HG03432 (cell line): Measurements from ENCODE around the gene IFT172.
"Not testable (repeated sequence)": the region's sequence is repeated elsewhere in the genome, so short reads cannot be mapped to it uniquely, and the experiment has no call there.

Experiments
- ATAC-seq: cut with Tn5 transposase; IDR thresholded peaks from one replicate; pipeline ENCODE4 v1.9.1; 2021; ENCODE audit warnings: mild to moderate bottlenecking, moderate library complexity; ENCODE audit not compliant: unreplicated experiment

The IFT172 gene

DNA sequence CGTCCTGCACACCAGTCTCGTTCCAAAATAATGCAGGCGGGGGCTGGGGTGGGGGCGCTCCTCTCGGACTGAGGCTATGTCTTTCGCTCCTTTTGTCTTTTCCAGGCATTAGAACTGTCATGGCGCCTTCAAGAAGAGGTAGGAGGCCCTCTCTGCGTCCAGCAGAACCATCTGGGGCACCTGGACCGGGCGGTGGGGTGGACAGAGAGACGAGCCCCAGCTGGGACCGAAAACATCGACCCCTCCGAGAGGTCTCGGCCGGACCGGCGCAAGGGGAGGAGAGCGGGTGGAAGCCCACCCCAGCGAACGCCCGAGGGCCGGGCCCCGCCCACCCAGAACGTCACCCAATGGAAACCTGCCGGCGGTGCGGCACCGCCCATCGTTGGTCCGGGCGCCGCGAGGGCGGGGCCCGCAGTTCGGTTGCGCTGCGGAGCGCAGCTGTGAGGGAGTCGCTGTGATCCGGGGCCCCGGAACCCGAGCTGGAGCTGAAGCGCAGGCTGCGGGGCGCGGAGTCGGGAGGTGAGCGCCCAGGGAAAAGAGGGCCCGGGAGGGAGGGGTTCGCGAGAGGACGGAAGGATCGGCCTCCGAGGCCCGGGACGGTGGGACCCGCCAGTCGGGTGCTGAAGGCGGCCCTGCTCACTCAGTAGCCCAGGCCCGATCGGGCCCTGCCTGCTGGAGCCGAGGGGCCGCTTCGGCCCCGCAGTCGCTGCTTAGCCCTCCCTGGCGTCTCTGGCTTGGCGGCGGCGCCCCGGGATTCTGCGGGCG is 61.1 kb downstream of the IFT172 start, which contains the start of gene NRBP1:
TSS of gene NRBP1 (plus strand) at position 419 of the 765 bp plus-strand sequence. CDS start 4,643 bp downstream, outside the sequence.
- peak; percentile 90 for ATAC-seq

DNA sequence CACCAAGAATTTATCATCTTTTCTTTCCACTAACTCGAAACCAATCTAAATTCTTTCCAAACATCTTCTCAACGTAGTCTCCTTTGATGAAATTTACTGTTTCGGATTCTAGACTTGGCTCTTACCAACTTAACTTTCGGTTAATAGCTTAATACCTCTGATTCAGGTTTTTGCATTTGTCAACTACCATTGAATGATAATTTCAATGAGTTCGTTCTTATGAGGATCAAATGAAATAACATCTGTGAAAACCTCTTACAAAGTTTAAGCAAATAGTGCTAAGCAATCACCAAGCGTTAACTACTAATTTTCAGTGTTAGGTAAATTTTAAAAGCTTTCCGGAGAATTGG is 61.7 kb downstream of the IFT172 start:
- ATAC-seq: no peak

DNA sequence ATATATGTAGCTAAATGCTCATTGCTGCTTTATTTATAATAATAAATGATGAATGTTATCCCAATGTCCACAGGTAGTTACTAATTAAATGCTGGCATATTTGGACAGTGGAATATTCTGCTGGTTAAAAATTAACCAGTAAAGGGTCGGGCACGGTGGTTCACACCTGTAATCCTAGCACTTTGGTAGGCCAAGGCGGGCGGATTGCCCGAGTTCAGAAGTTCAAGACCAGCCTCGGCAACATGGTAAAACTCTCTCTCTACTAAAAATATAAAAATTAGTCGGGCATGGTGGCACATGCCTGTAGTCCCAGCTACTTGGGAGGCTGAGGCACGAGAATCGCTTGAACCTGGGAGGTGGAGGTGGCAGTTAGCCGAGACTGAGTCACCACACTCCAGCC is 64.5 kb downstream of the IFT172 start:
- ATAC-seq: not testable (repeated sequence)

DNA sequence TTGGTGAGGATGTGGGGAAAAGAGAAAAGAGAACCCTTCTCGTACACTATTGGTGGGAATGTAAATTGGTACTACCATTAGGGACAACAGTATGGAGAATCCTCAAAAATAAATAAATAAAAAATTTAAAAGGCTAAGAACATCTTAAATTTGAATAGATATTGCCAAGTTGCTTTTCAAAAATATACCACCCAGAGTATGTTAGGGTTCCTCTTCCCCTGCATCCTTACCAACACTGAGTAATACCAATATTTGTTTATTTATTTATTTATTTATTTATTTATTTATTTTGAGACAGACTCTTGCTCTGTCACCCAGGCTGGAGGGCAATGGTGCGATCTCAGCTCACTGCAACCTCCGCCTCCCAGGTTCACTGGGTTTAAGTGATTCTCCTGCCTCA is 66.6 kb downstream of the IFT172 start:
- ATAC-seq: no peak

DNA sequence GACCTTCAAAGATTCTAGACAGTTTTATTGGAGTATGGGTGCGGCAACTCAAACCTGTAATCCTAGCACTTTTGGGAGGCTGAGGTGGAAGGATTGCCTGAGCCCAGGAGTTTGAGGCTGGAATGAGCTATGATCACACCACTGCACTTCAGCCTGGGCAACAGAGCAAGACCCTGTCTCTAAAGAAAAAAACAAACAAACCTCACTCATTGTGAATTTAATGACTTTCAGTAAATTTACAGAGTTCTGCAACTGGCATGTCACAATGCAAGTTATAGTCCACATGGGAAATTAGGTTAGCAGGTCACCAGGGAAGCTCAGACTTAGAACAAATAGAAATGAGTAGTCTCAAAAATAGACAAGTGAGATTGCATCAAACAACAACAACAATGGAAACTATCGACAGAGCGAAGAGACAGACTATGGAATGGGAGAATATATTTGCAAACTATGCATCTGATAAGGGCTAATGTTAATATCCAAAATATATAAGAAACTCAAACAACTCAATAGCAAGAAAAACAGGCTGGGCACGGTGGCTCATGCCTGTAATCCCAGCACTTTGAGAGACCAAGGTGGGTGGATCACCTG is 67.8 kb downstream of the IFT172 start:
- no peak for ATAC-seq

DNA sequence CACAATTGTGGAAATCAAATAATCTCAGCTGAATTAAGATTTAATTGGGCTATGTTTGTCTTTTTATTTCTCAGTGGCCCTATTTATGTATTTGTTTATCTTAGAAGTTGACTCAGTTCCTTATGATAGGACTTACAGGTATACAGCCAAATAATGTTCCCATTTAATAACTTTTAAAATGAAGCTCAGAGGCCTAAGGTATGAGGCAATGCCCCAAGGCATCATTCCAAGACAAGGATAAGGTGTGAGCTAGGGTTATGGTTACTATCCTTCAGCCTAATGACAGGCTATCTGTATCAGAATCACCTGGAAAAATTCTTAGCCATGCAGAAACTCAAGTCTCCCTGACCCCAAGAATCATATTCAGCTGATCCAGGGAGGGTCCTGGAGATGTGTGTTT is 68.5 kb downstream of the IFT172 start:
- ATAC-seq: no peak

DNA sequence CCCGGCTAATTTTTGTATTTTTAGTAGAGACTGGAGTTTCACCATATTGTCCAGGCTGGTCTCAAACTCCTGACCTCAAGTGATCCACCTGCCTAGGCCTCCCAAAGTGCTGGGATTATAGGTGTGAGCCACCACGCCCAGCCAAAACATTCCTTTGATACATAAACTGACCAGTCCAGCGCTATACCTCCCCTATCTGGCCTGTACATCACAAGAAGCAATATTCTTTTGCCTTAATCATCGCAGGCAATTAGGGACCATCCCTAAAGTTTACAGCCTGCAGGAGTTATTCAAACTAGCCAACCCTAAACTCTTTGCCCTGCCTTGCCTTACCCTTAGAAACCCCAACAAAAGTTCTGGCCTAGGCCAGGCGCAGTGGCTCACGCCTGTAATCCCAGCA is 73.4 kb downstream of the IFT172 start:
- no peak for ATAC-seq

DNA sequence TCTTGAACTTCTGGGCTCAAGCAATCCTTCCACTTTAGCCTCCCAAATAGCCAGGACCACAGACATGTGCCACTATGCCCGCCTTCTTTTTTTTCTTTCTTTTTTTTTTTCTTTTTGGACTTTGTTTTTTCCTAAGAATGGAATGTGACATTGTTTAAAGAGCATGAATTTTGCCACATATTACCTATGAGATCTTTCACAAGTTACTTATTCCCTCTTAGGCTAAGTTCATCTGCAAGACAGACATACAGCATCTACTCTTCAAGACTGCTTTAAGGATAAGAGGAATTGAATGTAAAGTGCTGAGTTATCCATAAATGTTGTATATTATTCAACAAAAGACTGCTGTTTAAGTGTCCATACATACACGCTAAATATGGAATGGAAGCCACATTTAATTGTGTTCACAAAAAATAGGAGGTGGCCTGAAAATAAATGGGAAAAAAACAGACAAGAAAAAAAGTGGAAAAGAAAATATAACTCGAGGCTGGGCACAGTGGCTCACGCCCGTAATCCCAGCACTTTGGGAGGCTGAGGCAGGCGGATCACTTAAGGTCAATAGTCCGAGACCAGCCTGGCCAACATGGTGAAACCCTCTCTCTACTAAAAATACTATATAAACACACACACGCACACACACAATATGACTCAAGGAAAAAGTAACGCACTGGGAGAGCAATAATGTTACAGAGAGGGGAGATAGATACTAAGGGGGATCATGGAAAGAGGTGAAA is 77.0 kb downstream of the IFT172 start:
- ATAC-seq: no peak

DNA sequence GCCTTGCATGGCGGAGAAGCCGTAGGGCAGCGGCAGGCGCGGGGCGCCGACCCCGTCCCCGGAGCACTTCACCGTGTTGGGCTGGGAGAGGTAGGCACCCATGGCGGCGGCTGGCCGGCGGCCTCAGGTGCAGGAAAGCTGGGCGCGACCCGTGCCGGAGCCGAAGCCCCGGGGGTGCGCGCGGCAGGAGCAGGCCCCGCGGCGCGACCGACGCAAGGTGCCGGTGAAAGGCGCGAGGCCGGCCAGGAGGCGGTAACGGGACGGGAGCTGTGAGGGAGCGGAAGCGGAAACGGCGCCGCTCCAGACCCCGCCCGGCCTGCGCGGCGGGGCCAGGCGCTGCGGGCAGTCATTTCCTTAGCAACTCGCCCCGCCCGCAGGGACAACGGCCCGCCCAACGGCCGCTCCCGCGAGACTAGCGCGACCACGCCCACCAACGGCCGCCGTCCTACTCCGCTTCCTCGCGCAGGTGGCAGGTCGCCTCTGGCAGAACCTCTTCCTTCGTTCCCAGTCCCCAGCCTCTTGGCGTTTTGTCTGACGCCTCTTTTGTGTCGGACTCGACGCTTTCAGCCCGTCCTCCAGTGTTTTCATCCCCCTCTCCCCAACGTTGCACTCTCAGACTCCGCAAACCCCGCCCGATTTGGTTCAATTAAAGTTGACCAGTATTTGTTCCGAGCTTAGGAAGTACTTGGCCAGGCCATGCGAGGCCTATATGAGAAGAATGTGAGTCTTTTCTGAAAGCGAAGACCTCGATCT is 80.0 kb downstream of the IFT172 start, which contains the start of gene PPM1G:
TSS of gene PPM1G (minus strand) at position 271 of the 753 bp plus-strand sequence. CDS start at position 102, 169 bp downstream.
- peak; percentile 91 for ATAC-seq

DNA sequence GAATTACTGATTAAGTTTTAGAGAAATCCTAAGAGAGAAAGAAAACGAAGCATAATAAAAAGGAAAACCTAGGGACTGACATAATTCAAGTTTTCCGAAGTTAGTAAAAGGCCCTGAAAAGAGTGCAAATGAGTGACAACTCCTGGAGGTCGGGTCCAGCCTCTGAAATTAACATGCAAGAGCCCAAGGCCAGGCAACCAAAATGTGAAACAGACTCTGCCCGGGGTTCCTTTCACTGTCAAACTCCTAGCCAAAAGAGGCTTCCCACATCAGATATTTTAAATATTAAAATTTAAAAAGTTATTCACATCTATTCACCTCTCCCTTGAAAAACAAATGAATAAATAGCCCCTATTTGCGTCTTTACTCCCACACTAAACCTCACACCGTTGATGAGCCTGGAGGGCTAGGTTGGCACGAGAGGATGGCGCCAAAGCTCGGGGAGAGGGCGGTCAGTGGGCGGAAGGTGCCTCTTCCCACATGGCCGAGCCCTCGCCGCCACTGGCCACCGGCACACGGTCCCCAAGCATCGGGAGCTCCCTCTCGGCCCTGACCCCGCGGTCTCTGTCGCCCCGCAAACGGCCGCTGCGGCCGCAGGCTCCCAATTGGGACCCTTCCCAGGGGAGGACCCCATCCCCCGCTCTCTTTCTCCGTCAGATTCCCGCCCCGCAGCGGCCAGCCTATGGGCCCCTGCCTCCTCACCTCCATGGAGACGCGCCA is 80.8 kb downstream of the IFT172 start:
- ATAC-seq: peak; percentile 33

DNA sequence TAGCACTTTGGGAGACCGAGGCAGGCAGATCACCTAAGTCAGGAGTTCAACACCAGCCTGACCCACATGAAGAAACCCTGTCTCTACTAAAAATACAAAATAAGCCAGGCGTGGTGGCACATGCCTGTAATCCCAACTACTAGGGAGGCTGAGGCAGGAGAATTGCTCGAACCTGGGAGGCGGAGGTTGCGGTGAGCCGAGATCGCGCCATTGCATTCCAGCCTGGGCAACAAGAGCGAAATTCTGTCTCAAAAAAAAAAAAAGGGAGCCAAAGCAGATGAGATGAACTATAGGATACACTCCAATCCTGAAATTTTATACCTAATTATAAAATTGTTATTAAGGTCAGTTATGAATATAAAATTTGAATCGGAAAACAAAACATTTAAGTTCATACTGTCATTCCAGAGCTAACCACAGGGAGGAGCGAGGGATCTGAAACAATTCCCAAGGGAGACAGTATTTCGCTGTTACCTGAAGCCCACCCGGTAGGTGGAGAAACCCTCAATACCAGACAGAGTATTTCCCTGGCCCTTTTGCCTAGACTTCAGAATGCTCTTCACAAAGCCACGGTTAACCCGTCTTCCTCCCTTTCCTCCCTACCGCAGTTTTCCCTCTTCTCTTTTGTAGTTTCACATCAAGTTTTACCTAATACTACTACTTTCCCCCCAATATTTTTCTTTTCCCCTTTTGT is 81.6 kb downstream of the IFT172 start:
- ATAC-seq: no peak

DNA sequence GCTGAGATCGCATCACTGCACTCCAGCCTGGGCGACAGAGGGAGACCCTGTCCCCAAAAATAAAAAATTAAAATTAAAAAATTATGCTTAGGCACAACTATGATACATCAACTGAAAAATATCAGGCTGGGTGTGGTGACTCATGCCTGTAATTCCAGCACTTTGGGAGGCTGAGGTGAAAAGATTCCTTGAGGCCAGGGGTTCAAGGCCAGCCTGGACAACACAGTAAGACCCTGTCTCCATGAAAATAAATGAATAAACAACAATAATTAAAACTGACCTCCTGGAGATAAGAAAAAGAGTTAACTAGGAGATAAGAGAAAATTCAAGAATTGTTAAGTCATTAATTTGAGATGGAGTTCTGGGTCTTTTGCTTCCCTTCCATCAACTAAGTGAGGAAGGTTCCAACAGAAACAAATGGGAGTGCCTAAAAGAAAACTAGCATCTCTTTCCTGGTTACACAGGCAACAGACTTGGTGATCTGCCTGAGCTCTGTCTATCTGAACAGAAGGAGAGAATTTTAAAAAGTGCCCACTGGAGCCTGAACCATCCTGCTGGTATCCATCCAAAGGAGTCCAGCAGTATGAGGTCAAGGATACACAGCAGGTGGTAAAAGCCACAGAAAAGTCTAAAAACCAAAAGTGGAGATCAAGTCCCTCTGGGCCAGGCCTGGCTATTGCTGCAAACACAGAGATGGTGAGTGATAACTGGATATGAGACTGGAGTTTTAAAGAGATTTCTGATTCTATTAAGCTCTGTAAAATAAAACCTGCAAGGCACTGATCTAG is 89.0 kb downstream of the IFT172 start:
- no peak for ATAC-seq

DNA sequence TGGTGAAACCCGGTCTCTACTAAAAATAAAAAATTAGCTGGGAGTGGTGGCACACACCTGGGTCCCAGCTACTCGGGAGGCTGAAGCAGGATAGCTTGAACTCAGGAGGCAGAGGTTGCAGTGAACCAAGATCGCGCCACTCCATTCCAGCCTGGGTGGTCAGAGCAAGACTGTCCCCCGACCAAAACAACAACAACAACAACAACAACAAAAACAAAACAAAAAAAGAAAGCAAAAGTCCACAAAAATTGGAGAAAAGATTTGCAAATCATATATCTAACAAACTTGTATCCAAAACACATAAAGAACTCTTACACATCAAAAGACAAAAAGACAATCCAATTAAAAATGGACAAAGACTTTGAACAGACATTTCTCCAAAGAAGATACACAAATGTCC is 90.6 kb downstream of the IFT172 start:
- ATAC-seq: no peak
